Measurements from ENCODE around the gene KCND1.

KCND1 gene

DNA sequence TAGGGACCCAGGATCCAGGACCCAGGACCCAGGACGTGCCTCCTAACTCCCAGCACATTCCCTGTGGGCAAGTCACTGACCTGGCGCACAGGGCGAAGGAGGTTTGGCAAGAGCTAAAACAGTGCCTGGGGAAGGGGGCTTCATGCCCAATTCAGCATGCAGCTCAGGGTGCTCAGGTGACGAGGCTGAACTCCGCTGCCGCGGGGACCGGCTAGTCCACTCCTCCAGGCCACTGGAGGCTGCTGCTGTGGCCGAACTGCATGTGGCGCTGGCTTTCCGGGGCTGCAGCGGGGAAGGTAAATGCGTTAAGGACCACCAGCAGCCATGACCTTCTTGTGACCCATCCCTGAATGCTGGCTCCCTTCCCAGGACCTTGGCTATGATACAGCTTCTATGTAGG, 47.9 kb downstream of the KCND1 start:
- TF ChIP-seq, protein P1, sequence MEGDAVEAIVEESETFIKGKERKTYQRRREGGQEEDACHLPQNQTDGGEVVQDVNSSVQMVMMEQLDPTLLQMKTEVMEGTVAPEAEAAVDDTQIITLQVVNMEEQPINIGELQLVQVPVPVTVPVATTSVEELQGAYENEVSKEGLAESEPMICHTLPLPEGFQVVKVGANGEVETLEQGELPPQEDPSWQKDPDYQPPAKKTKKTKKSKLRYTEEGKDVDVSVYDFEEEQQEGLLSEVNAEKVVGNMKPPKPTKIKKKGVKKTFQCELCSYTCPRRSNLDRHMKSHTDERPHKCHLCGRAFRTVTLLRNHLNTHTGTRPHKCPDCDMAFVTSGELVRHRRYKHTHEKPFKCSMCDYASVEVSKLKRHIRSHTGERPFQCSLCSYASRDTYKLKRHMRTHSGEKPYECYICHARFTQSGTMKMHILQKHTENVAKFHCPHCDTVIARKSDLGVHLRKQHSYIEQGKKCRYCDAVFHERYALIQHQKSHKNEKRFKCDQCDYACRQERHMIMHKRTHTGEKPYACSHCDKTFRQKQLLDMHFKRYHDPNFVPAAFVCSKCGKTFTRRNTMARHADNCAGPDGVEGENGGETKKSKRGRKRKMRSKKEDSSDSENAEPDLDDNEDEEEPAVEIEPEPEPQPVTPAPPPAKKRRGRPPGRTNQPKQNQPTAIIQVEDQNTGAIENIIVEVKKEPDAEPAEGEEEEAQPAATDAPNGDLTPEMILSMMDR (IDR thresholded peaks at IDR 0.05; ENCODE audit: low read depth, low read length) = no peak
- in situ Hi-C loops (cut with HindIII; ENCODE audit: low sequenced_read_pairs) = no loop called here
- H3K4me3 ChIP-seq (ENCODE audit: low read depth, low read length) = no peak overlapping the region
- DNase-seq (ENCODE audit: low read depth, low spot score) = no peak

GRCh38 chrX:48920718-48921104, 50.9 kb downstream of the KCND1 start:
- in situ Hi-C loops (cut with HindIII; ENCODE audit: low sequenced_read_pairs) = no loop called here
- no peak overlapping the region for H3K4me3 ChIP-seq (ENCODE audit: low read depth, low read length)
- TF ChIP-seq, protein P1 (IDR thresholded peaks at IDR 0.05; ENCODE audit: low read depth, low read length) = no peak
- no peak for DNase-seq (ENCODE audit: low read depth, low spot score)

DNA sequence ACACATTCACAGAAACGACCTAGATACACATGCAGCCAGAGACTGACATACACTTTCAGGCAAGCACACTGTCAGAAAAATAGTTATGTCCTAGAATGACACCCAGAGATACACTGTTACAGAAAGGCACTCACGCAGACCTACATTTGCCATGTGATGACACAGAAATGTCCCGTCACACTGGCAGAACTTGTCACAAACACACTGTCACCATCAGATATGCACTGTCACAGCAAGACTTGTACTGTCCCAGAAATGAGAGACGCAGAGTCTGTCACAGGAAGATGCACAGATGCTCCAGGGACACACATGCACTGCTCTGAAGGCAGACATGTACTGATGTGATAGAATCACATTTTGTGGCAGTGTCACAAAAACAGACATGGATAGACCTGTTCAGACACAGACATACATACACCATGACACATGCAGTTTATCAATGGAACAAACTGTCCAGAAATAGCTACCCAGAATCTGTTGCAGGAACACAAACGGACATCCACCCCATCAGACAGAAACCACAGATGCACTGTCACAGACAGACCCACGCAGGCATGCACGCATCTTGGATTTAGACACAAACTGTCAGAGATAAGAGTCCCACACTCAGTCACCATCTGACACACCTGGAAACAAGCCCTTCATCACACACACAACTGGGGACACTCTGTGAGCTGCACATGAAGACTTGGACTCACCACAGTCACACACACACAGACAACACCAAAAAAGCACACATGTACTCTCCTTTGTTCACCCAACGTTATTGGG, 51.5 kb downstream of the KCND1 start:
- TF ChIP-seq, protein P1 (IDR thresholded peaks at IDR 0.05; ENCODE audit: low read depth, low read length) = no peak
- no peak overlapping the region for H3K4me3 ChIP-seq (ENCODE audit: low read depth, low read length)
- in situ Hi-C loops (cut with HindIII; ENCODE audit: low sequenced_read_pairs) = no loop called here
- DNase-seq (ENCODE audit: low read depth, low spot score) = no peak

DNA sequence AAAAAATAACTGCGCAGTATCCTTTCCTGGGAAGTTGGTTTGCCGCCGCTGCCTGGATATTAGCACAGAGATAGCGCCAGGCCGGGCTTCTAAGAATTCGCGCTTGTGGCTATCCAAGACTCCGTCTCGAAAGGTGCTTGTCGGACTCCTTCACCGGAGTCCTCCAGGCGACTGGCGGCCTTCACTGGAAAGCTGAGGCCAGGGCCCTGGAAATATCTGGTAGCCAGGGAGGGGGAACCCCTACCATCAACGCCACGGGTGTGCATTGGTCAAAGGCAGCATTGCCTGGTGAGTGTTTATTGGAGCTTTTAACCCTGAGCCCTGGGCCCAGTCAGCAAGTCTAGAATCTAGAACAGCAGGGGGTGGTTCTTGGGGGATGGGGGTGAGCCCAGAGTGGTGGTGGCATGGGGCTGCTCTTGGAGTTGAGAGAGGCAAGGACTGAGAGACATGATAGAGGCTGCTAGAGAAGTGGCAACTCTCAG, 52.2 kb downstream of the KCND1 start:
- in situ Hi-C loops (cut with HindIII; ENCODE audit: low sequenced_read_pairs) = no loop called here
- peak overlapping the region; percentile 57 for H3K4me3 ChIP-seq (ENCODE audit: low read depth, low read length)
- TF ChIP-seq, protein P1 (IDR thresholded peaks at IDR 0.05; ENCODE audit: low read depth, low read length) = no peak
- DNase-seq (ENCODE audit: low read depth, low spot score) = no peak

DNA sequence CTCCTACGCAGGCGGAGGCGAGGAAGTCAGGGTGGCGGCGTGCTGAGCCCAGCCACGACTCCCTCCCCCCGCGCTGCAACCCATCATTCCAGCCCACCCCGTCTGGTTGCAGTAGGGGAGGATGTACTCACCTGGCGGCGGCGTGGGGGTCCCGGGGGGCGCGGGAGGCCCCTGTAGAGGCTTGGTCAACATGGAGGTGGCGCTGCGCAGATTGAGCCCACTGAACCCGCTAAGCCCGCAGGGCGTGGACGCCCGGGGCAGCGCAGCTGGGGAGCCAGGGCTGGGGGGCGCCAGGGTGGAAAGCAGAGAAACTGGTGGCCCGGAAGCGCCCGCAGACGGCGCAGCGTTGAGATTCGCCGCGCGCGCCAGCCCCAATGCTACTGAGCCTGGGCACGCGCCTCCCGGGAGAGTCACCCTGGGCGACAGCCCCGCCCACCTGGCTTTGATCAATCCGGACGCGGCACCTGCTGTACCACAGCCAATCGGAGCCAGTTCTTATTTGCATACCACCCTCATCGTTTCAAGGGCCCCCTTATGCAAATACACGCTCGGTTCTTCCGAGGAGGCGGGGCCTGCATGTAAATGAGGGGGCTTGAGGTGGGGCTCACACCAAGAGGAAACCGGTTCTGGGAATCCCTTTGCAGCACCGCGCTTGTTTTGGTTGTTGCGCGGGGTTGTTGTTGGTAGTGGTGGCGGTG, 52.9 kb downstream of the KCND1 start, which contains the start of gene PIM2:
Gene PIM2, minus strand, starts transcription at position 382 of the 698 bp plus-strand sequence. Its CDS starts 190 bp downstream, at position 192.
- TF ChIP-seq, protein P1 (IDR thresholded peaks at IDR 0.05; ENCODE audit: low read depth, low read length) = peak; percentile 3
- DNase-seq (ENCODE audit: low read depth, low spot score) = peak; percentile 87
- H3K4me3 ChIP-seq (ENCODE audit: low read depth, low read length) = peak within 1 kb of the TSS; percentile 57
- in situ Hi-C loops (cut with HindIII; ENCODE audit: low sequenced_read_pairs) = no loop called here

GRCh38 chrX:48918301-48918642, 53.4 kb downstream of the KCND1 start:
- DNase-seq (ENCODE audit: low read depth, low spot score) = no peak
- TF ChIP-seq, protein P1 (IDR thresholded peaks at IDR 0.05; ENCODE audit: low read depth, low read length) = no peak
- in situ Hi-C loops (cut with HindIII; ENCODE audit: low sequenced_read_pairs) = no loop called here
- peak overlapping the region; percentile 57 for H3K4me3 ChIP-seq (ENCODE audit: low read depth, low read length)

All from astrocyte of the spinal cord (primary cell).